Ovary (tissue), 9 donors: ENCODE results near the gene NKX2-2. TPM values are rescaled to one million over a fixed set of nuclear protein-coding genes. Genes with fewer than 3 reads are reported as not detected.

Experiments
- DNase-seq, 5 donors: peaks; one replicate each; pipeline ENCODE4 v3.0.0-alpha.2; 2019 to 2020
- H3K27ac ChIP-seq, 2 donors: fragments of 200-600 bp; one replicate each; pipeline versions ENCODE4 v1.5.1 to v1.8.0; 2019 to 2022
- H3K27me3 ChIP-seq: fragments of 200-600 bp; one replicate; pipeline ENCODE4 v1.8.0; 2022
- H3K36me3 ChIP-seq: fragments of 200-600 bp; sonication (generic); one replicate; pipeline ENCODE4 v1.5.1; 2019
- H3K4me1 ChIP-seq: one replicate; pipeline ENCODE4 v1.8.1; 2013; ENCODE audit warnings: mild to moderate bottlenecking, moderate library complexity; ENCODE audit not compliant: insufficient read depth
- H3K4me3 ChIP-seq: fragments of 200-600 bp; sonication (generic); one replicate; pipeline ENCODE4 v1.5.1; 2017
- H3K9me3 ChIP-seq, 2 donors: fragments of 200-600 bp in 1 of 2; sonication (generic) in 1 of 2; one replicate each; pipeline versions ENCODE4 v1.5.1 to v1.8.1; 2013 to 2019; ENCODE audit warnings: mild to moderate bottlenecking in 1 of 2, moderate library complexity in 1 of 2
- CTCF ChIP-seq, 3 donors: fragments of 450-650 bp in 2 of 3; fragments of 200-600 bp in 1 of 3; IDR thresholded peaks; one replicate each; pipeline versions ENCODE4 v1.5.1 to v1.8.0; 2016 to 2022; ENCODE audit warnings: antibody characterized with exemption in 3 of 3, mild to moderate bottlenecking in 1 of 3
- EP300 ChIP-seq: sonication (generic); formaldehyde crosslinking; IDR thresholded peaks from one replicate; pipeline ENCODE4 v1.6.1; 2017; ENCODE audit warnings: antibody characterized with exemption
- POLR2A ChIP-seq: fragments of 450-650 bp; IDR thresholded peaks from one replicate; pipeline ENCODE4 v1.6.1; 2017; ENCODE audit warnings: antibody characterized with exemption, mild to moderate bottlenecking, moderate library complexity
- WGBS, 3 donors: extraction: QIAGEN DNeasy Blood & Tissue Kit in 1 of 3; methylation state at CpG; one replicate each; pipeline versions ENCODE4 v1.1.5 to v1.1.7; 2013 to 2017; 5-methylcytosine and 5-hydroxymethylcytosine counted together
- intact Hi-C, 4 donors: fragments of 100-400 bp; cut with DNase I; formaldehyde crosslinking; loops; one replicate each; pipeline versions ENCODE4 v1.11.0 to v1.15.1; 2022 to 2023
- polyA plus RNA-seq, 2 donors: library from polyadenylated mRNA; stranded (reverse); fragments of 200-250 nt in 1 of 2; fragments of 350-450 nt in 1 of 2; fragmentation: Illumina TruSeq in 1 of 2; extraction: RNeasy Lipid Tissue Mini Kit (QIAGEN cat#74804) in 1 of 2; gene quantifications; one replicate each; pipeline ENCODE4 v1.2.3, GENCODE V29; 2013 to 2014
- total RNA-seq, 7 donors: library from RNA; depleted of rRNA in 2 of 7; stranded (reverse); fragments of >200 nt in 2 of 7; fragmentation: NEBNext Ultra II Directional in 3 of 7; extraction: Animal tissue kit (Norgen Biotek cat#: 25700) in 3 of 7; gene quantifications; one replicate each; pipeline versions ENCODE4 v1.1.0 to v1.2.4, GENCODE V29; 2016 to 2023
- donor health status: DM: no; HTN: no; CAD: no; lungs with moderate emphysema.
- donor health status: DM: no; HTN: no; CAD: no.
- donor health status: Bipolar disorder and iron deficiency.
- donor health status: DM: yes; HTN: yes; CAD: no.
- donor health status: DM: no; HTN: no; CAD: no.
- donor health status: DM: yes; HTN: yes; CAD: no.

The NKX2-2 gene
- total and polyA plus RNA-seq, 9 donors, result not detected

- intact Hi-C loops, result no loop called here
- TF ChIP-seq CTCF (IDR thresholded peaks at IDR 0.05) (no peak), POLR2A (no peak), EP300 (no peak)
- H3K27ac ChIP-seq, result no peak overlapping the region
- no peaks in the 10 kb centered on the region for H3K9me3 ChIP-seq
- DNase-seq, result no peak
- no peaks in the 10 kb centered on the region for H3K36me3 ChIP-seq
- 1% methylated on average over 83 to 104 of the region's 104 CpGs for WGBS, 3 donors
- no peaks in the 10 kb centered on the region for H3K4me1 ChIP-seq
- no peak overlapping the region for H3K4me3 ChIP-seq
- H3K27me3 ChIP-seq, result no peaks in the 10 kb centered on the region
Measured at GRCh38 chr20:21521596-21522480, 8.0 kb upstream of the NKX2-2 start.

GRCh38 chr20:21520702-21521595, 7.1 kb upstream of the NKX2-2 start:
- H3K4me3 ChIP-seq, result no peak overlapping the region
- H3K4me1 ChIP-seq, result no peaks in the 10 kb centered on the region
- H3K27me3 ChIP-seq, result no peaks in the 10 kb centered on the region
- H3K9me3 ChIP-seq, result no peaks in the 10 kb centered on the region
- intact Hi-C loops, result no loop called here
- H3K27ac ChIP-seq, result no peak overlapping the region
- WGBS, 3 donors, result 1 to 2% (median 1%) methylated on average over 53 of the region's 53 CpGs
- DNase-seq, result no peak
- no peaks in the 10 kb centered on the region for H3K36me3 ChIP-seq
- no peak for TF ChIP-seq EP300

- 1% methylated on average over 14 of the region's 14 CpGs for WGBS, 3 donors
Measured at GRCh38 chr20:21519136-21519584, 5.3 kb upstream of the NKX2-2 start.

GRCh38 chr20:21518292-21518991, 4.6 kb upstream of the NKX2-2 start:
- TF ChIP-seq EP300 (no peak), POLR2A (no peak)
- Histone ChIP-seq H3K9me3 (no peaks in the 10 kb centered on the region), H3K4me1 (no peaks in the 10 kb centered on the region), H3K36me3 (no peaks in the 10 kb centered on the region), H3K4me3 (no peak overlapping the region), H3K27me3 (no peaks in the 10 kb centered on the region), H3K27ac (no peak overlapping the region)
- intact Hi-C loops, result no loop called here
- DNase-seq, result no peak
- WGBS, 3 donors, result 0 to 2% (median 1%) methylated on average over 36 to 37 of the region's 37 CpGs

More at GRCh38 chr20:21519136-21519584, 5.3 kb upstream of the NKX2-2 start:
- Histone ChIP-seq H3K27me3 (no peaks in the 10 kb centered on the region), H3K9me3 (no peaks in the 10 kb centered on the region), H3K4me3 (no peak overlapping the region), H3K36me3 (no peaks in the 10 kb centered on the region), H3K4me1 (no peaks in the 10 kb centered on the region), H3K27ac (no peak overlapping the region)
- no peak for TF ChIP-seq CTCF (IDR thresholded peaks at IDR 0.05)
- no peak for TF ChIP-seq EP300
- TF ChIP-seq POLR2A, result no peak
- DNase-seq, result no peak
- intact Hi-C loops, result no loop called here
